Body of pancreas (tissue), 4 donors: Measurements from ENCODE around the gene UBA52.

ENCODE experiments used
- CTCF ChIP-seq, 7 experiments: fragments of 450-650 bp in 4 of 7; fragments of 200-600 bp in 3 of 7; sonication (generic) in 3 of 7; IDR thresholded peaks; one replicate each; pipeline ENCODE4 v1.5.1; 2016 to 2019; ENCODE audit warnings: antibody characterized with exemption in 7 of 7
- POLR2A ChIP-seq, 3 donors: fragments of 450-650 bp; IDR thresholded peaks; one replicate each; pipeline ENCODE4 v1.6.1; 2016; ENCODE audit warnings: antibody characterized with exemption in 3 of 3, mild to moderate bottlenecking in 2 of 3

DNA sequence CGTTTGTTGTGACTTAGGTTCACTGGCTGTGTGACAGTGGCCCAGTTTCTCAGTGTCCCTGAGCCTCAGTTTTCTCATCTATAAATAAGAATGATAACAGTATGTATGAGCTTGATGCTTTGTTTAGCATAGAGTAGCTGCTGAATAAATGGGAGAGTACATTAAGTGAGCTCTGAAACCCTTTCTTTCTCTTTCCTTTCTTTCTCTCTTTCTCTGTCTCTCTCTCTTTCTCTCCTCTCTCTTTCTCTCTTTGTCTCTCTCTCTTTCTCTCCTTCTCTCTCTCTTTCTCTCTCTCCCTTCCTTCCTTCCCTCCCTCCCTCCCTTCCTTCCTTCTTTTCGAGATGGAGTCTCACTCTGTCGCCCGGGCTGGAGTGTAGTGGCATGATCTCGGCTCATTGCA, 12.0 kb upstream of the UBA52 start:
- TF ChIP-seq CTCF (IDR thresholded peaks at IDR 0.05): no peak
- no peak for TF ChIP-seq POLR2A (IDR thresholded peaks at IDR 0.05)
